ENCODE results near the gene ZAP70. TPM values are rescaled to one million over a fixed set of nuclear protein-coding genes. Genes with fewer than 3 reads are reported as not detected.

The ZAP70 gene
- total and polyA plus RNA-seq, 2 donors (not counting 3 experiments of a cell fraction or from before 2014, with no cell fraction given), result 0.14 TPM; not detected in 1

GRCh38 chr2:97663626-97663961 is 49.8 kb upstream of the ZAP70 start:
- BruUV-seq (replicated peaks), result no TSS peak
- intact Hi-C loops (cut with micrococcal nuclease), result no loop called here
- Histone ChIP-seq H3K4me3 (replicated peaks in 1 of 3; ENCODE audit: insufficient read depth in 1 of 3, low read depth in 1 of 3, low read length in 3 of 3) (peak overlapping the region; percentile 65 to 83 (median 78)), H2AFZ (ENCODE audit: low read depth, low read length) (peak overlapping the region; percentile 4), H4K20me1 (replicated peaks; ENCODE audit: control insufficient read depth, extremely low read depth, insufficient read depth, low read length) (no peaks in the 10 kb centered on the region), H3K79me2 (ENCODE audit: control insufficient read depth, insufficient read depth, low read length) (peaks cover 13% of the 10 kb centered on the region), H3K27me3 (ENCODE audit: control insufficient read depth in 2 of 2, insufficient read depth in 2 of 2, low read length in 2 of 2) (no peaks in the 10 kb centered on the region), H3K4me1 (ENCODE audit: control insufficient read depth, extremely low read depth, insufficient read depth, low read length) (peaks cover 18% of the 10 kb centered on the region), H3K4me2 (ENCODE audit: insufficient read depth, low read length) (peak overlapping the region; percentile 79), H3K9ac (replicated peaks; ENCODE audit: extremely low read depth, insufficient read depth, low read length) (peak overlapping the region; percentile 78), H3K27ac (ENCODE audit: insufficient read depth, low read depth, low read length) (peak overlapping the region; percentile 82), H3K36me3 (ENCODE audit: control insufficient read depth in 2 of 2, extremely low read depth in 1 of 2, insufficient read depth in 2 of 2, low read length in 2 of 2) (peaks cover 0 to 2% of the 10 kb centered on the region in 2 experiments), H3K9me3 (replicated peaks; ENCODE audit: control insufficient read depth, insufficient read depth, low read length) (no peaks in the 10 kb centered on the region), H3K9me1 (replicated peaks; ENCODE audit: control insufficient read depth, extremely low read depth, insufficient read depth, low read length) (no peaks in the 10 kb centered on the region)
- TF ChIP-seq MAX (IDR thresholded peaks at IDR 0.05; ENCODE audit: insufficient read depth, insufficient read length), result no peak
- TF ChIP-seq JUN (IDR thresholded peaks at IDR 0.05; ENCODE audit: borderline replicate concordance, insufficient read depth, insufficient read length, low read depth), result no peak
- no peak for TF ChIP-seq EZH2 (IDR thresholded peaks at IDR 0.05; ENCODE audit: borderline replicate concordance, low read depth, low read length, severe bottlenecking)
- no peak for TF ChIP-seq POLR2A (IDR thresholded peaks at IDR 0.05; ENCODE audit: low read depth, low read length)
- no peak for TF ChIP-seq GATA2 (IDR thresholded peaks at IDR 0.05; ENCODE audit: insufficient read depth, insufficient read length, low read depth, low read length)
- no peak for TF ChIP-seq FOS (IDR thresholded peaks at IDR 0.05; ENCODE audit: borderline replicate concordance, insufficient read depth, low read length)
- no peak for TF ChIP-seq CTCF (IDR thresholded peaks at IDR 0.05; ENCODE audit: extremely low read depth in 1 of 2, insufficient read depth in 1 of 2, low read depth in 1 of 2, low read length in 2 of 2)
- no peak for TF ChIP-seq MYC (IDR thresholded peaks at IDR 0.05; ENCODE audit: low read depth, low read length)
- no peak for TF ChIP-seq POLR2AphosphoS5 (IDR thresholded peaks at IDR 0.05; ENCODE audit: insufficient read depth, low read depth, low read length)
- FAIRE-seq (no peak), DNase-seq (ENCODE audit: low read depth, low spot score) (no peak)
- dilution Hi-C loops (cut with MboI; ENCODE audit: extremely low pct_ligation_motif_present, low sequenced_read_pairs), result no loop called here
- POLR2A ChIA-PET, result interaction anchor here (0.6 to 3.9 kb wide), 5 partner anchors 13 to 811 kb away, joined by 3 to 38 read pairs (median 6); partner anchors contain the start of gene COX5B
- CTCF ChIA-PET, result interaction anchor here (1.0 to 6.3 kb wide), 15 partner anchors 9 to 721 kb away, joined by 3 to 126 read pairs (median 5); partner anchors contain the start of gene COX5B
